HG03439 (cell line): ENCODE data around the gene THAP4.
"Not testable (repeated sequence)": the region's sequence is repeated elsewhere in the genome, so short reads cannot be mapped to it uniquely, and the experiment has no call there.

Experiments
- ATAC-seq: cut with Tn5 transposase; IDR thresholded peaks from one replicate; pipeline ENCODE4 v1.9.1; 2021; ENCODE audit warnings: mild to moderate bottlenecking, moderate library complexity; ENCODE audit not compliant: unreplicated experiment

The THAP4 gene

GRCh38 chr2:241666627-241667400, 29.9 kb upstream of the THAP4 start:
- no peak for ATAC-seq

GRCh38 chr2:241665731-241666440, 28.9 kb upstream of the THAP4 start:
- no peak for ATAC-seq

GRCh38 chr2:241662731-241663130, 25.8 kb upstream of the THAP4 start:
- ATAC-seq, result not testable (repeated sequence)

GRCh38 chr2:241660593-241661213, 23.7 kb upstream of the THAP4 start:
- no peak for ATAC-seq

- ATAC-seq, result no peak
Observed at GRCh38 chr2:241659150-241659739, 22.3 kb upstream of the THAP4 start.

- no peak for ATAC-seq
Observed at GRCh38 chr2:241658296-241658695, 21.3 kb upstream of the THAP4 start.

- no peak for ATAC-seq
Observed at GRCh38 chr2:241657786-241658254, 20.9 kb upstream of the THAP4 start.

GRCh38 chr2:241656190-241656741, 19.3 kb upstream of the THAP4 start:
- no peak for ATAC-seq

- no peak for ATAC-seq
Observed at GRCh38 chr2:241655516-241656189, 18.7 kb upstream of the THAP4 start.

GRCh38 chr2:241654551-241654950, 17.6 kb upstream of the THAP4 start:
- ATAC-seq, result no peak

- no peak for ATAC-seq
Observed at GRCh38 chr2:241653210-241653750, 16.3 kb upstream of the THAP4 start.

- ATAC-seq, result no peak
Observed at GRCh38 chr2:241652722-241653121, 15.8 kb upstream of the THAP4 start.

GRCh38 chr2:241652142-241652541, 15.2 kb upstream of the THAP4 start:
- no peak for ATAC-seq

- ATAC-seq, result no peak
Observed at GRCh38 chr2:241649927-241650326, 13.0 kb upstream of the THAP4 start.

GRCh38 chr2:241649404-241649803, 12.4 kb upstream of the THAP4 start:
- no peak for ATAC-seq

GRCh38 chr2:241648453-241648852, 11.5 kb upstream of the THAP4 start:
- ATAC-seq, result no peak

GRCh38 chr2:241645915-241646645, 9.1 kb upstream of the THAP4 start:
- ATAC-seq, result no peak

GRCh38 chr2:241645056-241645914, 8.3 kb upstream of the THAP4 start:
- no peak for ATAC-seq

- ATAC-seq, result no peak
Observed at GRCh38 chr2:241641631-241642030, 4.7 kb upstream of the THAP4 start.
